Activated CD8-positive, alpha-beta memory T cell treated with anti-CD3 and anti-CD28 coated beads for 48 hours (primary cell): ENCODE measurements around the gene ACVR1.
"Not testable (repeated sequence)": the region's sequence is repeated elsewhere in the genome, so short reads cannot be mapped to it uniquely, and the experiment has no call there.

ENCODE experiments used
- DNase-seq, 3 experiments: peaks; one replicate each; pipeline ENCODE4 v3.0.0-alpha.2; 2020; ENCODE audit warnings: low read depth in 2 of 3, low spot score in 2 of 3

Gene ACVR1

DNA sequence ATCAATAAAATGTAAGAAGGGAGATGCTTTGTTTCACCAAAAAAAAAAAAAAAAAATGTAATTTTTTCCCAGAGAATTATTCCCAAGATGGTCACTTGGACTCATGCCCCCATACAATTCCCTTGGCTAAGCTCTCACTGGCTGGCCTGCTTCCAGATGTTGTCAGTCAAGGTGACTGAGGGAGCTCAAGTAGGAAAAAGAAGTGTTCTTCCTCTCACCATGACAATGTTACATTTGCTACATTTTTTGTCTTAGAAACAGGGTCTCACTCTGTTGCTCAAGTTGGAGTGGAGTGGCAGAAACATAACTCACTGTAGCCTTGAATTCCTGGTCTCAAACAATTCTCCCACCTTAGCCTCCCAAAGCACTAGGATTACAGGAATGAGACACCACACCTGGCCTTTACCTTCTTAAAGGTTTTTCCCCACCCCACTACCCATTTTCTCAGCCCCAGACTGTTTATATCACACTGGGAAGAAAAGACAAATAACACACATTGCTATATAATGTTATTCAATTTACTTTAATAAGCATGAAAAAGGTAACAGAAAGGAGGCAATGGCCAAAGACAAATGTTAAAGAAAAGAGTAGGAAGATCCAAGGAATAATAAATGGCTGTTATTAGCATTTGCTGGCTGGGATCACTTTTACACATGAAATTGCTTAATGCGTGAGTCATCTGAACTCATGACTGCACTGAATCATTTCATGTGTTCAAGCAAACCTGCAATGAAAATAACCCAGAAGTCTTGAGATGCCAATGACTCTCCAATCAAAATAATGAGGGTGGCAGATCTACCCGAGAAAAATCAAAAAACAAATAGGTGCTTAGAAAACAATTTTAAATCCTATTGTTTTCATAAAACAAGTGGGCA lies 45.2 kb downstream of the ACVR1 start:
- no peak for DNase-seq

DNA sequence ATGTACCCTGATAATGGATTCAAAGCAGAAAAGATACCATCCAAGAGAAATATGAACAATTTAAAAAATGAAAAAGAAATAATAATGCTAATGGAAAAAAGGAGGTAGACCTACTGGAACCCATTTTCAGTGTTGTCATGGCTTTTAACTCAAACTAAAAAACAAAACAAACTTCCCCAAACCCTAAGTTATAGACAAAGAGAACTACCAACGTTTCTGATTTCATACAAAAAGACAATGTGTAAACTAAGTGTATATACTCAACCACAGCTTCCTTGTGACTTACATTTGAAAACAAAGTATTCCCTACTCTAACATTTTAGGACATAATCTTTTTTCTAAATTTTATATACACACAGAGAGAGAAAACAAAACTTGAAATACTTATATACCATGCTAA lies 45.9 kb downstream of the ACVR1 start:
- DNase-seq = no peak

DNA sequence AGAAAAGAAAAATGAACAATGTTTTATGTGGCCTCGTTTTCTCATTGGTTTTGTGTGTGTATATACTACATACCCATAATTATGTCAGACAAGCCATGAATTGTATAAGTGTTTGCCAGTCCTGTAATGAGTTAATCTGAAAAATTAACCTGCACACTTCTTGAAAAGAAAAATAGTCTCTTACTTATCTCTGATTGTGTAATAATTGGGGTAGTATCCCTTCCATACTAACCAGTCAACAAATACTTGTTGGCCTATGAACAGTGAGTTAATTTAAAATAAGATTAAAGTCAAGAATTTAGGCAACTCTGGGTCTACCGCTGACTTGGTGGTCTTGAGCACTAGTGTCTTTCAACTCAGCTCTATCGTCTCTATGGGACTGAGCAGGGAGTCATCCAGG lies 48.8 kb downstream of the ACVR1 start:
- DNase-seq = no peak

DNA sequence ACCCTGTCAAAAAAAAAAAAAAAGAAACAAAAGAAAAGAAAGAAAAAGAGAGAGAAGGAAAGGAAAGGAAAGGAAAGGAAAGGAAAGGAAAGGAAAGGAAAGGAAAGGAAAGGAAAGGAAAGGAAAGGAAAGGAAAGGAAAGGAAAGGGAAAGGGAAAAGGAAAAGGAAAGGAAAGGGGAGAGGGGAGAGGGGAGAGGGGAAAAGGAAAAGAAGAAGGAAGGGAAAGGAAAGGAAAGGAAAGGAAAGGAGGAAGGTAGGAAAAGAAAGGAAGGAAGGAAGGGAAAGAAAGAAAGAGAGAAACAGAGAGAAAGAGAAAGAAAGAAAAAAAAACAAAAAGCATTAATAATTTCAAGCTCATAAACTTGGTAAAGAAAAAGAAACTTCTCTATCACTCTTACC lies 49.5 kb downstream of the ACVR1 start:
- not testable (repeated sequence) for DNase-seq

DNA sequence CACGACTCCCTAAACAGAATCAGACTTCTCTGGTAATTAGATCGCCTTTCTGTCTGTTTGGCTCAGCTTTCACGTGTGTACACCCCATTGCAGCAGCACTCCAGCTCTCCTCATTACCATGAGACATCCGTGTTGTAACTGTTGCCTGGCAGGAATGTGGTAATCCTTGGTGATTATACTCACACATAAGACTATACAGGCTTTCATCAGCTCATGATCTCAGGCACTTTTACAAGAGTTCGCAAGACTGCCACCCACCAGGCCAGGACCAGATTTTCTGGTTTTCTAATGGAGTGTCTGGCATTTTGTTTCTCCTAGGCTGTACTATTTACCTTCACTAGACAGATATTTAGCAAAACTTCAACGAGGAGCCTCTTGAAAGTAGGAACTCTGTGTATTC lies 50.2 kb downstream of the ACVR1 start:
- no peak for DNase-seq

DNA sequence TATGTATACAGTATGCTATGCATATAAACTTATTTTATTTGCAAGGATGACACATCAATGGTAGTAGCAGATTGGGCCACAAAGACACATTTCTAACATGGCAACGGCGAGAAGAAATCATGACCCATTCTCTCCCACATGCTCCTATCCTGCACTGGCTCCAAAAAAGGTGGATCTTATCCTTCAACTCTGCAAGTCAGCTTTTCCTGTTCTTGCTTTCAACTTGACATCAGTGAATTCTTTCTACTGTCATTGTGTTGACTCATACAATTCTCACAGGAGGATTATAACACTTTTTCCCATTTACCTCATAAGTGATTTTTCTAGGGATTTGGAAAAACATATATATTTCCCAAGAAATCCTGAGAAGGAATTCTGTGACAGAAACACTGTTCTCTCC lies 53.1 kb downstream of the ACVR1 start:
- DNase-seq = no peak

DNA sequence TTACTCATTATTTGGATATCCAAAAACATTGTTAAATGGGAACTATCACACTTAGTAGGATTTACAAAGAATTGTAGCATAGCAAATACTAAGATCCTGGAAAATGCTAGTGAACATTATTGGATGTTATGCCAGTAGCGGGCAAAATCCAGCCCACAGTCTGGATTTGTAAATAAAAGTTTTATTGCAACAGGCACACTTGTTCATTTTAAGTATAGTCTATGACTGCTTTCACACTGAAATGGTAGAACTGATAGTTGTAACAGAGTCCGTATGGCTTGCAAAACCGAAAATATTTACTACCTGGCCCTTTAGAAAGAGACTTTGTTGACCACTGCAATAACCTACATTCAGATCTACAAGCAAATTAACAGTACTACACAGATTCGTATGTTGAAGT lies 53.6 kb downstream of the ACVR1 start:
- no peak for DNase-seq

DNA sequence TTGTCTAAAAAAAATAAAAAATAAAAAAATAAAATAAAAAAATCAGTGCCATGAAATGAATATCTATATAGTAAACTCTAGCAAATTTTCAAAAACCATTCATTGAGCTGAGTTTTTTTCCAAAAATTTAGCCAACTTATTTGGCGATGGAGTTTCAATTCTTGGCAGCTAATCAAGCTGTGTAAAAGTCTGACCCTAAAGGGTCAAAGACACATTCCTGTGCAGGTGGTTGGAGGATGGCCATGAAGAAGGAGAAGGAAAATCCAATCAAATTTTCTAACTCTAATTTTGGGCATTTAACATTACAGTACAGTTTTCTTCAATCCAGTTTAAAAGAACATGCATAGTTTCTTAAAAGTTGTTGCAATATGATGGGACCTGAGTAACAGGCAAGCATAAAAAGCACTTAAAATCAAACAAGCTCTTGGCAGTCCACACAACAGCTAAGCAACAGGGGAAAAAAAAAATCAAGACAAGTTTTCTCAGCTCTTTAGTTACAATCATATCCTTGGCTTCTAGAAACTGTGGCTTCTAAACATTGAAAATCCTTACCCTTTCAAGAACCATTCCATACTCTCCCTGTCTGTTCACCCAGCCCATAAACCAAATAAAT lies 54.5 kb downstream of the ACVR1 start:
- no peak for DNase-seq

DNA sequence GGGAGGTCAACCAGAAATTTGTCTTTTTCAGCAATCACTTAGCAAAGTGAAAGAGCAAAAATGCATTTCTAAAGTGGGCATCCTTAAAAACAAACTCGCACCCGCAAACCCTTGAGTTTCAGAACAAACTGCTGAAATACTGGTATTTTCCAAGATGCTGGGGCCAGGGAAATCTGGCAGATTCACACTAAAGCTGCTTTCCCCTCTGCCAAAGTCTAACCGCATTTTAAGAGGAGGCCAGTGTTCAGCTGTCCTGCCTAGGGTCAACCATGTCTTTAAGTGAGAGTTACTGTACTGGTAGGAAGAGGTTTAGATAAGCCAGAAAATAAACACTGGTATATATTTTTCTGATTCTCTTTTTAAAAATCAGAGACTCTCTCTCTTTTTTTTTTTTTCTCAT lies 55.9 kb downstream of the ACVR1 start:
- no peak for DNase-seq

DNA sequence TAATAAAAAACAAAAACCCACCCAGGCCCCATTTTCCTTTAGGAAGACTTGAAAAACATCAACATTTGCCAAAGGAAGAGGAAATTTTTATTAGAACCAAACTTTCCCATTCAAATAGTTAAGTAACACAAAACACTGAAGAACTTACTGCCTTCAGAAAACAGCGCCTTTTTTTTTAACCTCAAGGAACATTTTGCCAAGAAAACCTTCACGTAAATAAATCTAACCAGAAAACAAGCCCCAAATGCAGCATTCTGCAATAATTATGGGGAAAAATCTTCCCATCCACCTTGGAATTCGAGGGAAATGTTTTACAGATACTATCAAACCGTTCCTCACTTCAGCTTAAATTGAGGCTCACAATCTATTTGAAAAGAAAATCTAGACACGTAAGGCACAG lies 56.4 kb downstream of the ACVR1 start:
- DNase-seq = no peak

DNA sequence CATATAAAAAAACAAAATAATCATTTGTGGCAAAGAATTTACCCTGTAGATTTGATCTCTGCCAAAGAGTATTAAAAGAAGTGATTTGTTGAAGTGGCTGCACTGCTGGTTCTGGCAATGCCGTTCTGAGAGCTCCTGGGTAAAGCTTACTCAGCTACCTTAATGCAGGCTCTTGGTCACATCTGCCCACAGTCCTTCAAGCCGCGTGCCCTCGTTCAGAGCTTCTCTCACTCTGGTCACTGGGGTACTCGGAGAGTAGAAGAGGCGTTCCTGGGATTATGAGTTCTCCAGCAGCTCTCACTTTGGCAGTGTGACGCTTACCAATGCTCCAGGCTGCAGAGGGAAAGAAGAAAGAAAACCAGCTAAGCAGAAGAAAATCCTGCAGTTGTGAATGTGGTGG lies 57.9 kb downstream of the ACVR1 start:
- DNase-seq = no peak

DNA sequence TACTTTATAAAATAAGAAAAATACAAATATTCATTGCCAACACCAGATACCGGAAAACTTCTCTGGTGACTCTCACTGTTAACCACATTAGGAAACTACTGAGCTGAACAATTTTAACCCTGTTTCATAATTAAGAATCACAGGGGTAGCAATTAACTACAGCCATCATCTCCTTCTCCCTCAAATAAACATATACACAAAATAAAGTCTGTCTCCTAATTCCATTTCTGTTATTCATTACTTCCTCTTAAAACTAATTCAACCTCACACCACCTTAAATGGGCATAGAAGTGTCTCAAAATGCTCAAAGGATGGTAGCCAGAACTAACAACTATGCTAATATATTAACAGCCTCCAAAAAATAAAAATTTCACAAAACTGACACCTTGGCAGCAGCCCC lies 60.7 kb downstream of the ACVR1 start:
- DNase-seq = no peak

DNA sequence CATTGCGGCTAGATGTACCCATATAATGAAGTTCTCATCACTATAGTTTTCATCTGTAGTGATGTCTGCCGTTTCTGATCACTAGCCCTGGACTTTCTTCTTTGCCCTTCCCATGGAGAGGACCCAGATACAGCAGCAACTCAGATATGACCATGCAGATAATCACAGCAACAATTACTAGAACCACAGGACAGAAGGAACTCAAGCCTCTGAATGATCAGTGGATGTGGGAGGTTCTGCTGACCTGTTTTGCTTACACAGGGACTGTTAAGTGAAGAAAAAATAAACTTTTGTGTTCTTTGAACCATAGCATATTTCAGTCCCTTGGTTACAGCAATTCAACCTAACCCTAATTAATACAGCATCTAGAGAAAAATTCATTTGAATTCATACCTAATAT lies 62.7 kb downstream of the ACVR1 start:
- DNase-seq = no peak

DNA sequence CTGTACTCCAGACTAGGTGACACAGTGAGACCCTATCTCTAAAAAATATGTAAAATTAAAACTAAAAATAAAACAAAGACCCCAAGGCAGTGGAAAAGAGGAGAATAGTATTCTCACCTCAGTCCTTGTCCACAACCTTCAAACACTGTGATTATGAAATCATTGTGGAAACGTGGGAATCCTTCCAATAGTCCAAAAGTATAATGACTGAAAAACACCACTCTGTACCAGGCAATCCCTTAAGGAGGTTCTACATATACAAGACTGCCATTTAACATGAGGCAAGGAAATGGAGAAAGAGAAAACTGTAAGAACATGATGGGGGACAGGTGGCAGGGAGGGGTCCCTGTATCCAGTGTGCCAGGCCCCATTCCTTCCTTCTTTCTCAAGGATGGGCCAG lies 66.1 kb downstream of the ACVR1 start:
- no peak for DNase-seq

DNA sequence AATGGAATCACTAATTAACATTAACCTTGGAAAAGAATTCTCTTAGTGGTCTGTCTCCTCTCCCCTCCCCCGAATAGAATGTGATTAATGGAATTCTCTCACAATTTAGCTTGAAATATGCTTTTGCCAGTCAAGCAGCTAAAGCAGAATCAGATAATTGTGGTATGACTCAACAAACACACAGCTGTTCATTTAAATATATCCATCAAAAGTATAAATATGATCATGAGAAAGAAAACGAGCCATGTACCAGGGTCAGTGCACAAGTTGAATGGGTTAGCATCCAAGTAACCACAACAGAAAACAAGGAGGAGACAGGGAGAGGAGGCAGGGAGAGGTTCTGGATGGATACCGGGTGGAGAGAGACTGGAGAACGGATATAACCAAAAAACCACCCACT lies 66.9 kb downstream of the ACVR1 start:
- no peak for DNase-seq

DNA sequence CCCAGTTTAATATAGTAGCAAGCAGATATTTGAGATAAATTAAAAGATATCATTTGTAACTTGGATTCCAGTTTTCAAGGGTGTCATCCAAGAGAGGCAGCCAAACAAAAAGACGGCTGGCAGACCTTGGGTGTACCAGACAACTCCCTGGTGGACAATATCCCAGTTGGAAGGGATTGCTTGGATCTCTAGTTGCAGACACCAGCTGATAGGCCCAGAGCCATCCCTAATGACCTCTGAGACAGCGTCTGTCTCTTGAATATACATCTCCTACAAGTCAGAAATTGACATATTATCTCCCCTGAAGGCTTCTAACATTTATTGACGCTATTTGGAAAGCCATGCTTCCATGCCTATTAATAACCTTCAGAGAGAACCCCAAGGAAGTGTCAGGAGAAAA lies 67.7 kb downstream of the ACVR1 start:
- DNase-seq = no peak

DNA sequence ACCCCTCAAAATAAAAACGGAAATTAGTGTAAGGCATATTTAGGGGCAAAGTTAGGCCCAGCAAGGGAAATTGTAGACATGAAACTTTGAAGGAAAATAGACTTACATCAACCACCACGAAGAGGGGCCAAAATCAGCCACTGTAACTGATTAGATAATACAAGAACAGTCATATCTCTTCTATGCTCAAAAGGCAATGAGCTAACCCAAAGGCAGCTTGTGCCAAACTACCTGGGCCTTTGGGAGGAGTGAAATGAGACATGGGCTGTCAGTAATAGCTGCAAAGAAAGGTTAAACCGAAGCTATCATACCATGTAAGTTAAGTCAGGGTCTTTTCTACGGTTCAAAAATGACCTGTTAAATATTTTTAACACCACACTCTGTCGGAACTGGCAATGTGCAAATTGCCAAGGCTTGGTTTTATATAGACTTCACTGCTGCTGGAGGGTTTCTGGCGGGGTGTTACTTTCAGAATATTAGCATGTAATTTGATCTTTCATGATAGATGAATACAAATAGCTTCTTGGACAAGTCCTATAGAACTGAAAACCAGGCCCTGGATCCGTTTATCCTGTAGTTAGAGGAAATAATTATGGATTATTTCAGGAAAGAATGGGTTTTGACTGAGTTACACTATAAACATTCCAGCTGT lies 69.6 kb downstream of the ACVR1 start:
- no peak for DNase-seq

DNA sequence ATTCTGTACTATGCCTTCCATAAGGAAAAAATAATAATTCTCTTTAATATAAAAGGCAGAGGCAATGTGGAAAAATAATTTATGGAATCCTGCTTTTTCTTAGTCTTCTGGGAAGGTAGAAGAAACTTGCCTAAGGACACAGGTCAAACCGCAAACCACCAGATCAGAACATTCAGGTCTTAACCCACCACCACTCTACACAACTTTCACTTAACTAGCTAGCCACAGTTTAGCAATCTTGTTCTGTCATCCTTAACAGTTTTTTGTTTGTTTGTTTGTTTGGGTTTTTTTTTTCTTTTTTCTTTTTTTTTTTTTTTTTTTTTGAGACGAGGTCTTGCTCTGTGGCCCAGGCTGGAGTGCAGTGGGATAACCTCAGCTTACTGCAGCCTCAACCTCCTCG lies 70.6 kb downstream of the ACVR1 start:
- DNase-seq = no peak

DNA sequence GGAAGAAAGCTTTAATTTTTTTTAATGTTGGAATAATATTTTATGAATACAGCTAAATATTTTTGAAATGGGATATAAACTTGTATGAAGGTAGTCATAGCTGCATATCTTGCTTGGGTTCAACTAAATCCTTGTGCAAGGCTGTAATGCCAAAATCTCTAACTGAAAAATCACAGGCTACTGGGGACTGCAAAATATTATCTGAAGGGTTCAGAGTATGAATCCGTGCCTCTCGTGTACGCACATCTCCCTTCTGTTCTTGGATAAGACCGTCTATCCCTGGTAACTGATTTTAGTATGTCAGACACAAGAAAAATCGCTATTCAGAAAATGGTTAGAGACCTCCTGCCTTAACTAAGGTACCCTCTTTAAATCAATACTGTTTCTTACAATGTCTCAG lies 71.8 kb downstream of the ACVR1 start:
- DNase-seq = no peak

DNA sequence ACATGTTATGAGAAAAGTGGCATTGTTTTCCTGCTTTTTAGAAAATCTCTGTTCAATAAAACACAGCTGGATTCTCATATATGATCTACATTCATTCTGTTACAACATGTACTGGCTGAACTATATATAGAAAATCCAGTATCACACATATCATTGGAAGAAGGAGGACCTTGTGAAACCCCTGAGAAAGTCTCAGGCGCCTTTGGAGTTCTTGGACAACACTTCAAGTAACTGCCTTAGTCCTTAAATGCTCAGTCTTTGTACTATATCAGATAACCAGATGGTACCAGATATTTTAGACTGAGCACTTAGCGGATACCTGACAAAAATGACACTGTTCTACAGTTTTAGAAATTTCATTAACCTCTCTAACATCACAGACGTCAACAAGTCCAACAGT lies 72.2 kb downstream of the ACVR1 start:
- DNase-seq = no peak

DNA sequence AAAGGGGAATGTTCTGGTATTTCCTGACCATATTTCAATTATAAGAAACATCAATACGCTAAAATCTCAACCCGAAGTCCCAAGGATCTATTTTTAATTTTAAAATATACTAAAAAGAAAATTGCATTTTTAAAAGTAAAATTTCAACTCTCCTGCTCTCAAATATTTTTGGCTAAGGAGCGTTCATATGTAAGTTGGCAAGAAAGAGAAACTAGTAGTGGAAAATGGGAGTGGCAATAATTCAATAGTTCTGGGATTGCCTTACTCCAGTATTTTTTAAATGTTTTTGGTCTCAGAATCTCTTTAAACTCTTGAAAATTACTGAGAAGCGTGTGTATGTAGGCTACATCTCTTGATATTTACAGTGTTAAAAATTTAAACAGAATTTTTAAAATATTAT lies 72.7 kb downstream of the ACVR1 start:
- DNase-seq = no peak

DNA sequence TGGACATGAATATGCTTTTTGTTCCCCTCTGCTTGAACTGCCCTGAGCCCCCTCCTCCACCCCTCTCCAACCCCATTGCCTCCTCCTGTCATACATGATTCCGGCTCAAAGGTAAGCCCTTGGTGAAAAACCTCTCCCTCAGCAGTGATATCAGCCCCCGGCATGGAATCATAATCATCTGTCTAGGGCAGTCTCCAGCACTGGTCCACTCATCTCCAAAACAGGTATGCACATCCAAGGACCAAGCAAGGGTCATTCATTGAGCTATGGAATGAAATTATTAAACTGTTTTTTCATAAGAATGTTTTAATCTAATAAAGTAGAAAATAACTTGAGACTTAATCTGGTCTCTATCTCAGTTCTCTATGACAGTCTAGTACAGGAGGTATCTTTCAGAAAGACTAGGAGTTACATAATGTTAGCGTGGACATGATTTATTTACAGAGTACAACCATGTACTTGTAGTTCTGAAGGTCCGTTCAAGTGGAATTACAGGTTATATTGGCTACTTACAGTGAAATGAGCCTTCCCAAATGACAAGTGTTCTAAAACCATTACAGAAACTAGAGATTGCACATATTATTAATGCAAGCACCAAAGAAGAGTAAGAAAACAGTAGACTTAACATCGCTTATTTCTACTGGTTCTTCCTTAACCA lies 75.2 kb downstream of the ACVR1 start:
- DNase-seq = no peak
